ENCODE data around the gene FCAMR.

FCAMR gene

DNA sequence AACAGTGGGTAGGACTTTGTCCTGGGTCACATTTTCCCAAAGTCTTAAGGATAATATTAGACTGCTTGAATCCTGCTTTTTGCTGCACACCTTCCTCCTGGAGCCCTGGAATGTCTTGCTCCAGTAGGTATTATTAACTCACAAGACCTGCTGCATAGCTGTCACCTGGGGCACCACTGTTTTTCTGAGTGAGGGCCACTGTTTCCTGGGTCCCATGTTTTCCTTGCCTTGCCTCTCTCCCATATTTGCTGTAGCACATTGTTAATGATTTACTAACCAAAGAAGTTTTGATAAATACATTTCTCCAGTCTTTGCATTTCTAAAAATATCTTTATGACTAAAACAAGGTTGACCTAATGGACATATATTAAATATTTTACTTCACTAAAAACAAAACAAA, 22.5 kb upstream of the FCAMR start:
- DNase-seq (ENCODE audit: low read depth), result no peak

DNA sequence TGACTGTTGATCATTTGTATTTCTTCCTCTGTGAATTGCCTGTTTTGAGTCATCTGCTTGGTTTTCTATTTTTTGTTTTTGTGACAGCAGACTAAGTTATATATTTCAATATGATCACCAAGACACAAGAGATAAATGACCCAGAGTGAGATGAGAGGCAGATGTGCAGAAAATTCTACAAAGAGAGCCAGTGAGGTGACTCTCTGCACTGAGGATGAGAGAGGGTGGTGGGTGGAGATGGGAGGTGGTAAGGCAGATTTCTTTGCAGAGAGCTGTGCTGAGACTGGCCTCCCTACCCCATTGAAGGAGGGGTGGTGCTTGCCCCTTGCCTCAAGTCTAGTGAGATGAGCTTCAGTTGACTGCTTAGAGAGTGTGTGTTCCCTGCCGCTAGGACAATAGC, 17.6 kb upstream of the FCAMR start:
- DNase-seq (ENCODE audit: low read depth), result no peak

DNA sequence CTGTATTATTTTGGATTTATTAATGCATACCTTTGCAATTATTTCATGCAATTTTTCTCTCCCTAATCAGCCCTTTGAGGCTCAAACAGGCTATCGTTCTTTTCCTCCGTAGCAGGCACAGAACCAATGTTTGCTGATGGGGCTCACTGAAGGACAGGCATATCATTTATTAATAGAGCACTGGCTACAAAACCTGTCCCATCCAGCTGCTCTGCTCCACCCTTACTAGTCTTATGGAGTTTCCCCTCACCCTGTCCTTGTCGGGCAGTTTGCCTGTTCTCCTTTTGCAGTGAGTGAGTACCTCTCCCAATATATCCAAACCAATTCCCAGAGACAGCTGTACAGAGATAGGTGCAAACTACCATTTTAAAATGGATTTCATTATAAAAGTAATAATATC, 16.6 kb upstream of the FCAMR start:
- no peak for DNase-seq (ENCODE audit: low read depth)

DNA sequence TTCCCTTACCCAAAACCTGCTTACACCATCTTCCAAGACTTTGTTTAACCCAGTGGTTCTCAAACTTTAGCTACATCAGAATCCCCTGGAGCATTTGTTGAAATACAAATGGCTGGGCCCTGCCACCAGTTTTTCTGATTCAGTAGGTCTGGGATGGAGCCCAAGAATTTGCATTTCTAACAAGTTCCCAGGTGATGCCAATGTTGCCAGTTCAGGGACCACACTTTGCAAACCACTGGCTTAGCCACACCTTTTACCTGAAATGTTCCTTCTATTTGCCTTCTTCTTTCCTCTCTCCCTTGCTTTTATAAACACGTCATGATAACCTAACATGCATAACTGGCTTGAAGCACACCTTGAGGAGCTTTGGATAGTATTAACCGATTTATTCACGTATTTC, 16.1 kb upstream of the FCAMR start:
- no peak for DNase-seq (ENCODE audit: low read depth)

DNA sequence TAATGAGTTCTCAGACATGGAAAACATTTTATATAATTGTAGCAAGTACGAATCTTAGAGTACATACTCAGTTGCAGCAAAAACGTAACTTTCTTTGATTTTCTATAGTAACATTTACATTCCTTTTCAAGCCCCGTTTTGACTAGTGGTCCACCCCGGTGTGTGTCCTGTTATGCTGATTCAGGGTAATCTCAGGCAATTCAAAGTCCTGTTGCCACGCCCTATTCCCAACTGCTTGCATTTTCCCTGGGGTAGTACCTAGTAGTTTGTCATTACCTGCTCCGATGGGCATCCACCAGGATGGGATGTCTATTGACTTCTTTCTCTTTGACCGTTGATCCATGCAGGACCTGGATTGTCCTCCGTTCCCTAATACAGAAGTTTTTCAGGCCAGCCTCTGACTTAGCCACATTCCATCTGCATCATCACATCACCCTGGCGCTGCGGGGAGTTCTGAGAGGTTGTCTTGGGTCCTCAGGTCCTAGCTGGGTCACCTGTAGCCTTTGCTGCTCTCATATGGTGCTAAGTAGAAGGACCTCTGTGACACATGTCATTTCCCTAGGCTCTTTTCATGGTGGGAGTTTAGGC, 15.0 kb upstream of the FCAMR start:
- no peak for DNase-seq (ENCODE audit: low read depth)

DNA sequence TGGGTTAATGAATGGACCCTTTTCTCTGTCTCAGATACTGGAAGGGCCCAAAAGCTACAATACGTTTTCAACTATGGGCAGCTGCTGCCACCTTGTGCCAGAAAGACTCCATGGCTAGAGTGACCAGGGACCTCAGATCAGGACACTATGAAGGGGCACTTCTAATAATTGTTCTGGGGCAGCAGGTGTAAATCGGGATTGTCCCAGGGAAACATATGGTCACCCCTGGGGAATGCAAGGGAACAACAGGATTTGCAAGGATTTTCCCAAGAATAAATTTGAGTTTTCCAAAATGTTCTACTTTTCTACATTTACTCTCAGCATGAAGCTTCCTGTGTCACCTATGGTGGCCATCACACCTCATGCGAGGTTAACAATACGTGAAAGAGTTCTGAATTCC, 12.0 kb upstream of the FCAMR start:
- DNase-seq (ENCODE audit: low read depth), result peak; percentile 56

DNA sequence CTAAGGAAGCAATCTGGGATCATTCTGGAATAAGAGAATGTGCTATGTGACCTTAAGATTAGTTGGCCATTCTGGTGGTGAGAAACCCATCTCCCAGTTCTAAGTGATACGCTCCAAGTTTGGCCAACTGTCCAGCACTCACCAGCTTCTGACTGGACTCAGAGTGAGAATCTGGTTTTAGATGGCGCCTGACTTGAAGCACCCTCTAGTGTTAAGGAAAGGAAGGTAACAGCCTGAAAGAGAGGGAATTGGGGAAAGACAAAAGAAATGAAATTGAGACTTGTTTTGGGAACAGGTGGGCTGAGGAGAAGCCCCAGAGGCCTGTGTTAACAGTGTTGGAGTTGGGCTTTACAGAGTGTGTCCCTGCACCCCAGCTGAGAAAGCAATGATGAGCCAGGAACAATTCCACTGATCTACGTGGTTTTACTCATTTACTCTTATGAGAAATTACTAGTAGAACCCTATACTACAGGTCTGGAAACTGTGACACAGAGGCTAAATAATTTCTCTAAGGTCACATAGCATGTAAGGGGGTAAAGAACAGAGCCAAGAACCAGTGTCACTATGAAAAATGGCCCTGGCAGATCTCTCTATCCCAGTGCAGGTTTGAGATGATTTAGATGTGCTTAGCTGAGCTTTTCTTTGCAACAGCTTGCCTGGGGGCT, 9.3 kb upstream of the FCAMR start:
- DNase-seq (ENCODE audit: low read depth), result peak; percentile 35

DNA sequence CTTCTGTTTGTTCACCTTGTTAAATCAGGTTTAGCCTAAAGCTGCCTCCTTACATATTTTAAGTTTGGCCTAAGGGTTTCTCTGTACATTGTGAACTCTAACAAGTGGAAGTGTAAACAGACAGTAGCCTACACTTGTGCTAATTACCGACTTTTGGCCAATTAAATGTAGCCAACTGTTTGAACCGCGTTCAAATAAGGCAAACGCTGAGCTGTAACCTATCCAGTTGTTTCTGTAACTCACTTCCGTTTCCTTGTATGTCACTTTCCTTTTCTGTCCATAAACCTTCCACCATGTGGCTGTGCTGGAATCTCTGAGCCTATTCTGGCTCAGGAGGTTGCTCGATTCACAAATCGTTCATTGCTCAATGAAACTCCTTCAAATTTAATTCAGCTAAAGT, 8.0 kb upstream of the FCAMR start:
- no peak for DNase-seq (ENCODE audit: low read depth)

DNA sequence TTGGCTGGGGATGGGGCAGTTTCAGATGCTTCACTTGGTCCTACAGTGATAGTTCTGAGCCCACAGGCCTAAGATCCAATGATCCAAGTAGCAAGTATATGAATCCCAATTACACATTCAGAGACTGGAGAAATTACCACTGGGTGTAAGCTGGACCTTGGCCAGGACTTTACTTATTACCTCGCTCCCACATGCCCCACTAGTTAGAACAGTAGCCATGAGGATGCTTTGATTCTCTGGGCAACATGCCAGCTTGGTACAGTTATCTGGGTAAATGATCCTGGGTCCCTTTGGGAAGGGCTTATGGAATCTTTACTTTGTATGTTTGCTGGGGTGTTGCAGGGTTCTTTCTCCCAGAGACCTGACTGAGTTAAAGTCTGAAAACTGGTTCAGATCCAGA, 5.0 kb upstream of the FCAMR start:
- DNase-seq (ENCODE audit: low read depth), result no peak

DNA sequence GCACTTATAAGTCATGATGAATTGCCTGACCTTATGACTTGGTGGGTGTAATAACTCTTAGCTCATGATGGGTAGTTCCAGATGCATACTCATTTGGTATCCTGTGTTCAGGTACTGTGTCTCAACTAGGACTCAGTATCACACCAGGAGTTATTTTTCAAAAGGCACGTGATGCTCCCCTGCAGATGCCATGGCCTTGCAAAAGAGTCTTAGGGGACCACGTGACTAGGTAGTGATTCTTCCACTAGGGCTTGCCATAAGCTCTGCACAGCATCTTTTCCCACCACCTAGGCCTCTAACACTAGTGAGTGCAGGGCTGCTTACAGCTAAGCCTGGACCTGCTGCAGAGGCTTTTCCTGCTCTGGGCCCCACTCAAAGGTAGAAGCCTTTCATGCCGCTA, 3.9 kb upstream of the FCAMR start:
- no peak for DNase-seq (ENCODE audit: low read depth)

DNA sequence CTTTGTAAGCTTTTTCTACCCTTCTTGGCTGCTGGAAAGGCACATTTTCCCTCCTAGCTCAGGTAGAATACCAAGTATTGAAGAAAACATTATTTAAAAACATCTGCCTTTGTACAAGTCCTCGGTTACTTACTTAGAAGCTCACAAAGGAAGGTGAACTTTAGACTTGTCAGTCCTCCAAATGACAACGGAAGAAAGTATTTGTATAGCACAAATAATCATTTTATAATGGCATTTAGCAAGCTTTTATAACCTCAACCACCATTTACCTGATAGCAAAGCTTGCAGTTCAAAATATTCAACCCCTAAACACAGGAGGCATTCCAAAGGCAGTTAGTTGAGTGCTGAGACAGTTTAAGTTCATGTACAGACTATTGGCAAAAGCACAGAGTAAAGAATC, 2.5 kb upstream of the FCAMR start:
- no peak for DNase-seq (ENCODE audit: low read depth)

DNA sequence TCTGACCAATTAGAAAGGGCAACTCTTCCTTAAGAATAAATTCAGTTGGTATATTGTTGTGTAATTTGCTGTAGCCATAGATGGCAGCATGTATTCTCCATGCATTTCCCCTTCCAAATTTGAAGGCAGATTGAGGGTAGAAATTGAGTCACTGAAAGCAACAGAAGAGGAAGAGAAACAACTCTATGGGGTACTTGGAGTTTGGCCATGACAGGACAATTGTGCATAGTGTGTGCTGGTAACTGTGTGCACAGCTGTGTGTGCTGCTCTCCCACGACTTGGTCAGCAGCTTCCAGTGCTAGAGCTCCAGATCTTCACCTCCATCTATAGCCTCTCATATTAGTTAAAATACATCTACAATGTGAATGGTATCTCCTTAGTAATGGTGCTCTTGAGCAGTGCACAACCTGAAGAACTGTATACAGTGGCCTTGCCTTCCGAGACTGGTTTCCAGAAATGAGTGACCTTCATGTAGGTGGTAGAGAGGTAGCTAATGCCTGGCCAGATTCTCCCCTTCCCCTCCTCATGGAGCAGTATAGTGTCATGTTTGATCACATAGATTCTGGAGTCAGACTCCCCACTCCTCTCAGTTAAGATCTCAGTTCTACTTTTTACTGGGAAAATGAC, 882 bp upstream of the FCAMR start:
- no peak for DNase-seq (ENCODE audit: low read depth)

DNA sequence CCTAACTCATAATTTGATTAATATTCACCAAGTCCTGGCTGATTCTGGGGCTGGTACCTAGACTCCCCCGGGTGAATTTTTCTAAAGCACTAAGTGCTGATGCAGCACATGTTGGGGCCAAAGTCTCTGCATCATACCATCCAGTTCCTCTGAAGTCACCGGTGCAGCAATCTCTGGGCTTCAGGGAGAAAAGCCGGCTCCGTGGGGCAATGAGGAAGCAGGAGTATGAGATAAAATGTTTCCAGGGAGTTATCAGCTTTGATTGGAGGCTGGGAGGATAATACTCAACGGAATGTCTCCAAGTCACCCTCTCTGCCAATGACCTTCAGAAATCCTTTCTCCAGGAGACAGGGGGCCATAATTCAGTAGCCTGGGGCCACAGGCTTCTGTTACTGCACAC, 1.2 kb downstream of the FCAMR start:
- no peak for DNase-seq (ENCODE audit: low read depth)

DNA sequence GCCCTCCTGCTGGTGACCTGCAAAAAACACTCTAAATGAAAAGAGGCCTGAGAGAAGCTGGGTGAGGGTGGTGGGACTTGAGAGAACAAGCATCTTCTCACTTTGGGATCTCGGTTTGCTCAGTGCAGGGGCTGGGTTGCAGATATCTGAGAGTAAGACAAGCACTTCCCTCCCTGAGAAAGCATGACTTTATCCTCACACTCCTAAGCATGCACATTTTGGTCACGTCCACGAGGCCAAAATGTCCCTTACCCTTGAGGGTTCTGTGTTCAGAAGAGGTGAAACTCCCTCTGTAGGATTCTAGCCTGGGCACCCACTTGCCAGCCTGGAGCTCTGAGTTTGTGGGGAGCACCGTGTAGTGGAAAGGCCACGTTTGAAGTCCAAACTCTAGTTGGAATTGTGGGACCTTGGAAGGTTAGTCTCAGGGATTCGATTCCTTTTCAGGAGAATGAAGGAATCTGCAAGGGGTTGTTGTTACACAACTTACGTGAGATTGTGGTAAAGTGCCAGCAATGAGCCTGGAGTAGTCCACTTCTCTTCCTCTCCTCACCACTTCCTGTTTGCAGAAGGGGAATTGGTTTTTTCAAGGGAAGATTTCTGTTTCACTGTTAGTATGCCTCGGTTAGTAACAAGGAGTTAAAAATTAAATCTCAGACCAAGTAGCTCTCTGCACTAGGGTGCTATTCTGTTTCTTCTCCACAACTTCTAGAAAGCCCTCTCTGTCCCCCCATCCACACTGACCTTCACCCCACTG, 3.0 kb downstream of the FCAMR start:
- peak; percentile 42 for DNase-seq (ENCODE audit: low read depth)

DNA sequence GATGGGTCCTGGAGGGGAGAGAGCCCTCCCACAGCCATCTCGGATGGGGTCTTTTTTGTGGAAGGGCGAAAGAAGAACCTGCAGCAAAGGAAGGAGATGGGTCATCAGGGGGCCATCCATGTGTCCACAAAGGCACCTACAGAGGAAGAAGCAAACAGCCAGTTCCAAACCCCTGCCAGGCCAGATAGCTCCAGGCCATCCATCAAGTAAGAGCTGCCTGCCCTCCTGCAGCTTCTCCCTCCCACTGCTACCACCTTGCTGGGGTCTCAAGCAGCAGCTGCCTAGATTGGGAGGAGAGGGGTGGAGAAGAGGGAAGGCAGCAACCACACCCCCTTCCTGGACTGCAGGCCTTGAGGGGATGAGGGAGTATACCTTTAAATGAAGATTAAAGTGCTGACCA, 4.5 kb downstream of the FCAMR start:
- no peak for DNase-seq (ENCODE audit: low read depth)

DNA sequence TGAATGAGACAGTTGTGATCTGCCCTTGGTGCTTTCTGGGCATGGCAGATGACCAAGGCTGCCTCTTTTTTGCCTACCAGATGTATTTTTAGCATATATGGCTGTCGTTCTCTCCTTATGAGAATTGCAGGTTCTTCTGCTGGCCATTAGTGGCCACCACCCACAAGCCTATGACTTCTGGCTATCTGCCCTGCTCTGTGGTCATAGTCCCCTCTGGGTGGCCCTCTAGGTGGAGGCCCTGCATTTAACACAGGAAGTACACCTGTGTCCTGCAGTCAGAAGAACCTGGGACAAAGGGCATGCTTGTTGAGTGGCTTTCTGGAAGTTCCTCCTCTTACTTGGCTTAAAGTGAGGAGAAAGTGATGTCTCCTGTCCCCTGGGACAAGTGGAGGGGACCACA, 6.5 kb downstream of the FCAMR start:
- no peak for DNase-seq (ENCODE audit: low read depth)

DNA sequence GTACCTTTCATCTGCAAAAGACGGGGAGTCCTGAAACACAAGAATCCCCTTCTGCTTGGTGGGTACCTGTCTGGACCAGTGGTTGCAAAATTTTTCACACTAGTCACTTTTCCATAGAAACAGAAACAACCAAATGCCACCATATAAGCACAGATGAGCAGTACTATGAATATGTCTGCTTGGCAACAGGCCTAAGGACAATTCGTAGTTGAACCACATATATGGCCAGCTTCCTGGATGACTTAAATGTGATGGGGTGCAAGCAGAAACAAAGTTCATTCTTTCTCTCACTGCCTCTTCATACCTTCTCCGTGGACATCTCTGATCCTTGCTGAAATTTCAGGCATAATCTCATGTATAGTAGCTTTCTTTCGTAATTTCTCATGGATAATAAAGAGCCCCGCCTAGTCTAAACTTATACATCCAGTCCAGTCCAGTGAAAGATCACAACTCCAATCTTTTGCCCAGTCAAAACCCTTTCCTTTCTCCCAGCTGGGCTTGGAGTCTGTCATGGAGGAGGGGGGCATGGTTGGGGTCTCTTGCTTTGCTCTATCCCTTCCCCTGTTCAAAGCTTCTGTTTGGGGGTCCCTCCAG, 7.0 kb downstream of the FCAMR start:
- peak; percentile 22 for DNase-seq (ENCODE audit: low read depth)

DNA sequence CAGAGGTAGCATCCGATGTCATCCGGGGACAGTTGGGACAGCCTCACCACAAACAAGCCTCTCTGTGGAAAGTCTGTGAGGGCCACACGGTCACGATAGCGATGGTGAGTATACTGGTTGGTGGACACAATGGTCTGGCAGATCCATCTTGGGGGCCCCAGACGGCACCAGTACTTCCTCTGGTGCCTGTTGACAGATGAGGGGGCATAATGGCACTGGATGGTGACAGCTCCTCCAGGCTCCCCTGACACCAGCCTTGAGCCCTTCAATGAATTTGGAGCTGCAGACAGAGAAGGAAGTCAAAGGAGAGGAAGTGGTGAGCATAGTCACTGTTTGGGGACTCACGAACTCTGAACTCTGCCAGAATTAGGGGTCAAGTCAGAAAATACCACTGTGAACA, 8.0 kb downstream of the FCAMR start:
- DNase-seq (ENCODE audit: low read depth), result no peak

DNA sequence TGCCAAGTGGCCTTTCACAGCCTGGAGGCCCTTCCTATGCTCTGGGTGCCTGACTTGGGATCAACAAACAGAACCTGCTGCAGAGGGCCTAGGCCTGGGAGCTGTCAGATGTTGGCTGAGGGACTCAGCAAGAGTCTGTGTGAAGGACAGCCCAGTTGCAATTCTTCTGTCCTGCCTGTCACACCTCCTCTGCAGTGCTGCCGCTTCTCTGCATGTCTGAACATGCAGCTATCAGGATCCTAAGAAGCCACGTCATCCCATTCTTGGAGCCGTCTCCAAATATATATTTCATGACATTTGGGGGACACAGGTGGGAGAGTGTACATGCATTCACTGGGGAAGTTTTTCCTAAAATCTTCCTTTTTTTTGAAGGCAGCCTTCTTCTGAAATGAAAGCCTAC, 8.6 kb downstream of the FCAMR start:
- no peak for DNase-seq (ENCODE audit: low read depth)

DNA sequence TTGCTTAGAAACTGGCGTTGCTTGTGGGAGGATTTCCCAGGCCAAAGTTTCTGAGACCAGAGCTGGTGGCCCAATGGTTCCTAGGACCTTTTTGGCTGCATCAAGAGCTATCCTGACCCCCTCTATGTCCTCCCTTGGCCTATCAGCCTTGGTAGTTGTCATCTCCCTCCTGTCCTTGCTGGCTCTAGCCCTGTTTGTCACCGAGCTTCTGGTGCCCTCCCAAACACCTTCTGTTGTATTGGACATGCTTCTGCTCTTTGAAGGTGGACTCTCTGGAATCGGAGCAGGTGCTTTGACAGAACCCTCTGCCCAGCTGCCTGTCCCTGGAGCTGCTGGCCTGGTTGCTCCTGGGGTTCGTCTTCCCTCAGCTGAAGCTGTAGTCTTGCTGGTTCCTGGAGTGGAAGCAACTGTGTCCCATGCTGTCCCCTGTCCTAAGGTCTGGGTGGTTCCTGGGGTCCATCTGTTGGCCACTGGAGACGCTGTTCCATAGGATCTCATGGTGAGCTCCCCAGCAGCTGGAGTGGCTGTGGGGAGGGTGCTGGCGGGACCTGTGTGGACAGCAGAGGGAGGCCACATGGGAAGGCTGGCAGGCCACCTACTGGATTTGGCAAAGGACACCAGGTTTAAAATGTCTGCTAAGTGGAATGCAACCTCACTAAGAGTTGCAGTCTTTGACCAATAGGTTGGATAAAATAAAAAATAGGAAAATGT, 9.4 kb downstream of the FCAMR start:
- no peak for DNase-seq (ENCODE audit: low read depth)

DNA sequence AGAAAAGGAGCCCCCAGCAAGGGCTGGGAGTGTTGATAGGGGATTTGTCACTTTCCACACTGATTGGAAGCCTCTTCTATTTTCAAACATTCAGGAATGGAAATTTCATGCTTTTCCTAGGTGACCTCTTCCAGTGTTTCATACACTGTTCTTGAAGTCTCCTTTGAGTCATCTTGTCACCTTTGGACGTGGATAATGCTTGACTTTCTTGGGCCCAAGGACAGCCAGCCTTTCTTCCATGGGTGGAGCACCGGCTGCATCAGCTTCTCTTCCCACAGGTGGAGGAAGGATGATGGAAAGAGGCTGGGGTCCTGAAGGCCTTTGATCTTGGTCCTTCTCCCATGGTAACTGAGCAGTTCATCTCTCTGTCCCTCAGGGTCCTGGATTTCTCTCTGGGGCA, 12.1 kb downstream of the FCAMR start:
- DNase-seq (ENCODE audit: low read depth), result no peak

DNA sequence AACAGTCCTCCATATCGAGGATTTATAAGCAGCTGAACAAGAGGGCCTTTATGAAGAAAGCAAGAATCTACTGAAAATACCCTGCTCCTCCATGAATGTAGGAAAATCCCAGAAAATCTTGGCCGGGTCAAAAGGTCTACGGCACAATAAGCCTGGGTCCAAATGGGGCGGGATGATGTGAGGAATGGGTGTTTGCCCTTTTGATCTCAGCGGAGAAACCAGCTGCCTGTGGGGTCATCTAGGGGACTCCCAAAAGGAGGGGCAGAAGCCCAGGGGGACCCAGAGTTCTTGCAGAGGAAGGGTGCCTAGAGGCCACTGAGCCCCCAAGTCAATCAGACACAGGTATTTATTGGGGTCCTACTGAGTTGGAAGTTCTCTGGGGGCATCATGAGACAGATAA, 12.6 kb downstream of the FCAMR start:
- DNase-seq (ENCODE audit: low read depth), result no peak

Data from EH (cell line).